ENCODE results near the gene BTD. TPM values are rescaled to one million over a fixed set of nuclear protein-coding genes. Genes with fewer than 3 reads are reported as not detected.

The BTD gene
- total RNA-seq, 1 donor from 2014 or later = 45.9 TPM

GRCh38 chr3:15636028-15636709, 34.6 kb downstream of the BTD start:
- no peak for DNase-seq (ENCODE audit: low spot score)

- DNase-seq (ENCODE audit: low spot score) = no peak
Observed at GRCh38 chr3:15637131-15637951, 35.8 kb downstream of the BTD start.

- no peak for DNase-seq (ENCODE audit: low spot score)
Observed at GRCh38 chr3:15638193-15638890, 36.8 kb downstream of the BTD start.

- no peak for DNase-seq (ENCODE audit: low spot score)
Observed at GRCh38 chr3:15638891-15639262, 37.3 kb downstream of the BTD start.

- DNase-seq (ENCODE audit: low spot score) = no peak
Observed at GRCh38 chr3:15645246-15645645, 43.7 kb downstream of the BTD start.

- no peak for DNase-seq (ENCODE audit: low spot score)
Observed at GRCh38 chr3:15645740-15646501, 44.4 kb downstream of the BTD start.

- no peak for DNase-seq (ENCODE audit: low spot score)
Observed at GRCh38 chr3:15646851-15647511, 45.4 kb downstream of the BTD start.

GRCh38 chr3:15647611-15648167, 46.1 kb downstream of the BTD start:
- DNase-seq (ENCODE audit: low spot score) = no peak

- no peak for DNase-seq (ENCODE audit: low spot score)
Observed at GRCh38 chr3:15649341-15649740, 47.8 kb downstream of the BTD start.

GRCh38 chr3:15649858-15650257, 48.3 kb downstream of the BTD start:
- no peak for DNase-seq (ENCODE audit: low spot score)

GRCh38 chr3:15651396-15651795, 49.9 kb downstream of the BTD start:
- DNase-seq (ENCODE audit: low spot score) = no peak

- no peak for DNase-seq (ENCODE audit: low spot score)
Observed at GRCh38 chr3:15653321-15653720, 51.8 kb downstream of the BTD start.

GRCh38 chr3:15654127-15654526, 52.6 kb downstream of the BTD start:
- no peak for DNase-seq (ENCODE audit: low spot score)

- DNase-seq (ENCODE audit: low spot score) = no peak
Observed at GRCh38 chr3:15654891-15655290, 53.3 kb downstream of the BTD start.

GRCh38 chr3:15656342-15656741, 54.8 kb downstream of the BTD start:
- no peak for DNase-seq (ENCODE audit: low spot score)

GRCh38 chr3:15657016-15657415, 55.5 kb downstream of the BTD start:
- DNase-seq (ENCODE audit: low spot score) = no peak

- DNase-seq (ENCODE audit: low spot score) = no peak
Observed at GRCh38 chr3:15659254-15659975, 57.9 kb downstream of the BTD start.

GRCh38 chr3:15660055-15660935, 58.8 kb downstream of the BTD start:
- no peak for DNase-seq (ENCODE audit: low spot score)

- no peak for DNase-seq (ENCODE audit: low spot score)
Observed at GRCh38 chr3:15664144-15664543, 62.6 kb downstream of the BTD start.

Measured in mucosa of gallbladder (tissue), 1 donor.